Bronchial epithelial cell (primary cell): ENCODE data around the gene AMZ1. TPM values are rescaled to one million over a fixed set of nuclear protein-coding genes. Genes with fewer than 3 reads are reported as not detected.
"Not testable (repeated sequence)": the region's sequence is repeated elsewhere in the genome, so short reads cannot be mapped to it uniquely, and the experiment has no call there.

Source experiments
- DNase-seq: peaks from one replicate; pipeline ENCODE4 v3.0.0-alpha.2; 2010; ENCODE audit warnings: low read depth
- FAIRE-seq: peaks from 2 replicates; lab custom pipeline; 2011; peaks lifted over from hg19 to GRCh38; lab: Jason Lieb, UNC
- H3K27me3 ChIP-seq: 2 replicates; pipeline ENCODE4 v1.5.1; 2011; ENCODE audit warnings: low read length; ENCODE audit not compliant: control insufficient read depth, insufficient read depth
- H3K36me3 ChIP-seq: 2 replicates; pipeline ENCODE4 v1.5.1; 2011; ENCODE audit warnings: low read length; ENCODE audit not compliant: control insufficient read depth, insufficient read depth
- H3K4me3 ChIP-seq: 2 replicates; pipeline ENCODE4 v1.5.1; 2011; ENCODE audit warnings: mild to moderate bottlenecking, low read depth, low read length, control low read depth
- total RNA-seq: library from RNA; depleted of rRNA; stranded (reverse); fragments of >200 nt; gene quantifications from 2 replicates; pipeline ENCODE4 v1.2.1, GENCODE V29; 2014
- TF ChIP-seq, protein P1 (sequence below): IDR thresholded peaks from 2 replicates; pipeline ENCODE4 v1.5.1; 2011; ENCODE audit warnings: mild to moderate bottlenecking, moderate library complexity, low read length, control low read depth, inconsistent platforms; ENCODE audit not compliant: insufficient read depth, severe bottlenecking

AMZ1 gene
- total RNA-seq, 1 donor from 2014 or later = not detected

DNA sequence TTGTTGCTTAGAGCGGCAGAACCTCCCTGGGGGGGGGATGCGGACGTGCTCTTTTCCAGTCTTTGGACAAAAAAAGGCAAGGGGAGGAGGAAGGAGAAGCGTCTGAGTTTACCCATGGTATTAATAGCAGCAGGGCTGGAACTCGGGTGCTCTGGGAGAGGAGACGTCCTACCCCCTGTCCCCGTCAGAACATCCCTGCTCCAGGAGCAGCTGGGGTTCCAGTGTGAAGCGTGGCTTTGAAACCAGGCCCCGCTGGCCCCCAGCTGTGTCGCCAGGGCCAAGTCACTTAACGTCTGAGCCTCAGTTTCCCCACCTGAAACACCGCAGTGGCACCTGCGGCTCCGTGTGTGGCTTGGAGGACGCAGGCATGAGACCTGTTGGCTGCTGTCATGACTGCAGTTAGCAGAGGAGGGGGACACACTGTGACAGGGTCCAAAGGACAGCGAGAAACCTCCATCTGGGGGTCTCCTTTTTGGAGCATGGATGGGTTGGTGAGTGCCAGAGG, 1.4 kb downstream of the AMZ1 start:
- Histone ChIP-seq H3K4me3 (no peak overlapping the region), H3K27me3 (peaks cover 21% of the 10 kb centered on the region), H3K36me3 (no peaks in the 10 kb centered on the region)
- DNase-seq (no peak), FAIRE-seq (no peak)
- TF ChIP-seq, protein P1, sequence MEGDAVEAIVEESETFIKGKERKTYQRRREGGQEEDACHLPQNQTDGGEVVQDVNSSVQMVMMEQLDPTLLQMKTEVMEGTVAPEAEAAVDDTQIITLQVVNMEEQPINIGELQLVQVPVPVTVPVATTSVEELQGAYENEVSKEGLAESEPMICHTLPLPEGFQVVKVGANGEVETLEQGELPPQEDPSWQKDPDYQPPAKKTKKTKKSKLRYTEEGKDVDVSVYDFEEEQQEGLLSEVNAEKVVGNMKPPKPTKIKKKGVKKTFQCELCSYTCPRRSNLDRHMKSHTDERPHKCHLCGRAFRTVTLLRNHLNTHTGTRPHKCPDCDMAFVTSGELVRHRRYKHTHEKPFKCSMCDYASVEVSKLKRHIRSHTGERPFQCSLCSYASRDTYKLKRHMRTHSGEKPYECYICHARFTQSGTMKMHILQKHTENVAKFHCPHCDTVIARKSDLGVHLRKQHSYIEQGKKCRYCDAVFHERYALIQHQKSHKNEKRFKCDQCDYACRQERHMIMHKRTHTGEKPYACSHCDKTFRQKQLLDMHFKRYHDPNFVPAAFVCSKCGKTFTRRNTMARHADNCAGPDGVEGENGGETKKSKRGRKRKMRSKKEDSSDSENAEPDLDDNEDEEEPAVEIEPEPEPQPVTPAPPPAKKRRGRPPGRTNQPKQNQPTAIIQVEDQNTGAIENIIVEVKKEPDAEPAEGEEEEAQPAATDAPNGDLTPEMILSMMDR = no peak

DNA sequence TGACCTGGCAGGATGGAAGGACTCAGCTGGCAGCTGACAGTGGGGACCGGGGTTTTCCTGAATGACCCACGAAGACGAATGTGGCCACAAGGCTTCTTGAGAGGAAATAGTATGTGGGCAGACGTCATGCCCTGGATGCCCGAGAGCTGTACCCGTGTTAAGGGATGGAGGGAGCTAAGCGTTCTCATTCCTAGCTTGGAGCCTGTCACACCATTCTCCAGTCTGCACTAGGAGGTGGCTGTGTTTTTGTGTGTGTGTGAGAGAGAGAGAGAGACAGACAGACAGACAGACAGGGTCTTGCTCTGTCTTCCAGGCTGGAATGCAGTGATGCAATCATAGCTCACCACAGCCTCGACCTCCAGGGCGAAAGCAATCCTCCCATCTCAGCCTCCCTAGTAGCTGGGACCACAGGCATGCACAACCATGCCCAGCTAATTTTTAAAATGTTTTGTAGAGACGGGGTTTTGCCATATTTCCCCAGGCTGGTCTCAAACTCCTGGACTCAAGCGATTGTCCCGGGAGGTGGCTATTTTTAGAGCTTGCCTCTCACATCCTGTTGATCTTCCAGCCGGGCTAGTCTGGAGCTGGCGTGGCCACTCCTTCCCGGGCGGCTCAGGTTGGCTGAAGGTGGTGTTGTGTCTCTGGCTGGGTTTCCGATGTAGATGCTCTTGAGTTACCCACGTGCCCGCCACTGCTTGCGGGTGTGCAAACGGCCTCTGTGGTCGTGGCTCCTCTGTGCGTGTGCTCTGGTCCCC, 2.1 kb downstream of the AMZ1 start:
- Histone ChIP-seq H3K4me3 (no peak overlapping the region), H3K27me3 (peaks cover 21% of the 10 kb centered on the region), H3K36me3 (no peaks in the 10 kb centered on the region)
- TF ChIP-seq, protein P1 = no peak
- DNase-seq = no peak
- no peak for FAIRE-seq

DNA sequence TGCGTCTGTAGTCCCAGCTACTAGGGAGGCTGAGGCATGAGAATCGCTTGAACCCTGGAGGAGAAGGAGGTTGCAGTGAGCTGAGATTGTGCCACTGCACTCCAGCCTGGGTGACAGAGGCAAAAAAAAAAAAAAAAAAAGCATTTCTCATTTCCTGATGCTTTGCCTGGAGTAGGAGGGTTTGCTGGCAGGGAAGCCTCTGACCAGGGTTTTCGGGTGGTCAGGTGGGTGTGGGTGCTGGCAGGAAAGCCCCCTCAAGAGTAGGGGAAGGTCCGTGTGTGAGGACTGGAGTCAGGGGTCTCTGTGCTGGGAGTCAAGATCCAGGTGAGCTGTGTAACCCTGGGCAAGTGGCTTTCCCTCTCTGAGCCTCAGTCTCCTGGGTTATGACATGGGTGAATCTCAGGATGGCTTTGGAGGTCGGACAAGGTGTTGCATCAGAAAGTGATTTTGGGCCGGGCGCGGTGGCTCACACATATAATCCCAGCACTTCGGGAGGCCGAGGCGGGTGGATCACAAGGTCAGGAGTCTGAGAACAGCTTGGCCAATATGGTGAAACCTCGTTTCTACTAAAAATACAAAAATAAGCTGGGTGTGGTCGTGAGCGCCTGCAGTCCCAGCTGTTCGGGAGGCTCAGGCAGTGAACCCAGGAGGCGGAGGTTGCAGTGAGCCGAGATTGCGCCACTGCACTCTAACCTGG, 3.2 kb downstream of the AMZ1 start:
- H3K36me3 ChIP-seq = no peaks in the 10 kb centered on the region
- no peak overlapping the region for H3K4me3 ChIP-seq
- H3K27me3 ChIP-seq = peaks cover 21% of the 10 kb centered on the region
- FAIRE-seq (no peak), DNase-seq (no peak)
- TF ChIP-seq, protein P1 = no peak

DNA sequence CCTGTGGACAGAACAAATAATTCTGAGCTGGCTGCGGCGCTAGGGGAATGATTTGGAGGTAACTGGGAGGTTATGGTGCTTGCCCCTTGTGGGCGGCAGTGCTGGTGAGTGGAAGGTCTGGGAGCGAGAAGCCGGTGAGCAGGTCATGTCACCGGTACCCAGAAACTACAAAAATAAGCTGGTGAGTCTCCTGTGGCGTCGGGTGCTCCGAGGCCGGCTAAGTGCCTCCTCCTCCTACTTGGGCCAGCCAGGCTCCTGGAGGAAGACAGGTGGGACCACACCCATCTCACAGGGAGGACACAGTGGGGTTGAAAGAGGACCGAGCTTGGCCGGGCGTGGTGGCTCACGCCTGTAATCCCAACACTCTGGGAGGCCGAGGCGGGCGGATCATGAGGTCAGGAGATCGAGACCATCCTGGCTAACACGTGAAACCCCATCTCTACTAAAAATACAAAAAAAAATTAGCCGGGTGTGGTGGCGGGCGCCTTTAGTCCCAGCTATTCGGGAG, 4.0 kb downstream of the AMZ1 start:
- DNase-seq, FAIRE-seq, H3K36me3 ChIP-seq, H3K4me3 ChIP-seq: not testable (repeated sequence)
- H3K27me3 ChIP-seq = peaks cover 21% of the 10 kb centered on the region

DNA sequence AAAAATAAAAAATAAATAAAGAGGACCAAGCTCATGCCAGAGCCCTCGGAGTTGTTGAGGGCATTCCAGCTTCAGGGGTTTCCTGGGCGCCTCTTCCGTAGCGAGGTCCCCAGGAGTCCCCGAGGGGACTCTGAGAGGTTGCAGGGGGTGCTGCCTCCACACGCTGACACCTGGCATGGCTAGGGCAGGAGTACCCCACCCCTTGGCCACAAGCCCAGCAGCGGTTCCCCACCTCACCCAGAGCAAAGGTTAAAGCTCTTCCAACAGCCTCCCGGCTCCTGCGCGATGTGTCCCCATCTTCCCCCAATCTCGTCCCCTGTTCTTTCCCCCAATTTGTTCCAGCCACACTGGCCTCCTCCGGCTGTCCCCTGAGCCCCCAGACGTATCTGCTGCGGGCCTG, 4.5 kb downstream of the AMZ1 start:
- FAIRE-seq (no peak), DNase-seq (no peak)
- no peak overlapping the region for H3K4me3 ChIP-seq
- TF ChIP-seq, protein P1 = no peak
- peaks cover 17% of the 10 kb centered on the region for H3K27me3 ChIP-seq
- H3K36me3 ChIP-seq = no peaks in the 10 kb centered on the region

DNA sequence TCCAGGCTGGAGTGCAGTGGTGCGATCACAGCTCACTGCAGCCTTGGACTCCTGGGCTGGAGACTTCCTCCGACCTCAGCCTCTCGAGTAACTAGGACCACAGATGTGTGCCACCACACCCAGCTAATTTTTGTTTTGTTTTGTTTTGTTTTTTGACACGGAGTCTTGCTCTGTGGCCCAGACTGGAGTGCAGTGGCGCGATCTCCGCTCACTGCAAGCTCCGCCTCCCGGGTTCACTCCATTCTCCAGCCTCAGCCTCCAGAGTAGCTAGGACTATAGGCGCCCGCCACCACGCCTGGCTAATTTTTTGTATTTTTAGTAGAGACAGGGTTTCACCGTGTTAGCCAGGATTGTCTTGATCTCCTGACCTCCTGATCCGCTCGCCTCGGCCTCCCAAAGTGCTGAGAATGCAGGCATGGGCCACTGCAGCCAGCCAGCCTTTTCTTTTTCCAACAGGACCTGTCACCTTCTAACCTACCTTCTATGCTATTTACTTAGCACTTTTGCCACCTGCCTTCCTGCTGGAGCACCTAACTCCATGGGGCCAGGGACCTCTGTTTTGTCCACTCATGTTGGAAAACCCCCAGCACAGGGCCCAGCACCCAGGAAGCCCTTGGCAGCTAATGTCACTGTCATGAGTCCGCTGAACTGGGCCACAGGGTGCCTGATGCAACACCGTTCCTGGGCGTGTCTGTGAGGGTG, 5.6 kb downstream of the AMZ1 start:
- not testable (repeated sequence) for H3K36me3 ChIP-seq, H3K4me3 ChIP-seq, FAIRE-seq, DNase-seq
- peaks cover 11% of the 10 kb centered on the region for H3K27me3 ChIP-seq

DNA sequence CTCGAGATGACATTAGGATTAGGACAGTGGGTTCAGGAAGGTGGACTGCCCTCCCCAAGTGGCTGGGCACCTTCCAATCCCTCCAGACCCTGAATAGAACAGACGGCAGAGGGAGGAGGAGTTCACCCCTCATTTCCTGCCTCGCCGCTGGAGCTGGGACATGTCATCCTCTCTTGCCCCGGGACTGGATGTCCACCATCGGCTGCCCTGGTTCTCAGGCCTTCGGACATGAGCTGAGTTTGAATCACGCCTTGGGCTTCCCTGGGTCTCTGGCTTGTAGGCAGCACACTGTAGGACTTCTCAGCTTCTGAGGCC, 6.1 kb downstream of the AMZ1 start:
- not testable (repeated sequence) for FAIRE-seq, DNase-seq

More for the DNA sequence above, 6.1 kb downstream of the AMZ1 start:
- H3K4me3 ChIP-seq, H3K36me3 ChIP-seq, H3K27me3 ChIP-seq: not testable (repeated sequence)
